ENCODE measurements around the gene LTA4H.

Gene LTA4H

GRCh38 chr12:95956557-95957145, 78.7 kb downstream of the LTA4H start:
- no peak for DNase-seq (ENCODE audit: low read depth)

- no peak for DNase-seq (ENCODE audit: low read depth)
Observed at GRCh38 chr12:95955549-95956159, 79.7 kb downstream of the LTA4H start.

- no peak for DNase-seq (ENCODE audit: low read depth)
Observed at GRCh38 chr12:95953000-95953399, 82.4 kb downstream of the LTA4H start.

- DNase-seq (ENCODE audit: low read depth): no peak
Observed at GRCh38 chr12:95951515-95951914, 83.9 kb downstream of the LTA4H start.

All from stimulated activated CD8-positive, alpha-beta memory T cell treated with anti-CD3 and anti-CD28 coated beads, Interleukin-15, amount 100 ng/mL, for 1 hour (primary cell).